CD4-positive, alpha-beta T cell treated with Interleukin-4 for 4 hours (primary cell): ENCODE measurements around the gene UQCR11.

ENCODE experiments used
- DNase-seq: peaks from one replicate; pipeline ENCODE4 v3.0.0-alpha.2; 2020

UQCR11 gene

GRCh38 chr19:1634242-1634937 is 29.1 kb upstream of the UQCR11 start:
- no peak for DNase-seq

GRCh38 chr19:1633269-1633826 is 28.1 kb upstream of the UQCR11 start:
- DNase-seq, result no peak

GRCh38 chr19:1632462-1633268 is 27.4 kb upstream of the UQCR11 start:
- DNase-seq, result no peak

GRCh38 chr19:1631557-1632100 is 26.4 kb upstream of the UQCR11 start:
- no peak for DNase-seq

- no peak for DNase-seq
Observed at GRCh38 chr19:1630811-1631210, 25.5 kb upstream of the UQCR11 start.

GRCh38 chr19:1630012-1630411 is 24.8 kb upstream of the UQCR11 start:
- DNase-seq, result no peak

- DNase-seq, result no peak
Observed at GRCh38 chr19:1629256-1629808, 24.1 kb upstream of the UQCR11 start.

- no peak for DNase-seq
Observed at GRCh38 chr19:1627194-1627593, 21.9 kb upstream of the UQCR11 start.

GRCh38 chr19:1626417-1627010 is 21.3 kb upstream of the UQCR11 start:
- no peak for DNase-seq

- peak; percentile 26 for DNase-seq
Observed at GRCh38 chr19:1624458-1624857, 19.2 kb upstream of the UQCR11 start.

GRCh38 chr19:1622541-1622940 is 17.3 kb upstream of the UQCR11 start:
- no peak for DNase-seq

GRCh38 chr19:1622007-1622406 is 16.7 kb upstream of the UQCR11 start:
- no peak for DNase-seq

- no peak for DNase-seq
Observed at GRCh38 chr19:1621574-1621973, 16.3 kb upstream of the UQCR11 start.

- DNase-seq, result no peak
Observed at GRCh38 chr19:1621021-1621420, 15.8 kb upstream of the UQCR11 start.

- no peak for DNase-seq
Observed at GRCh38 chr19:1620502-1620901, 15.2 kb upstream of the UQCR11 start.

GRCh38 chr19:1619703-1620102 is 14.4 kb upstream of the UQCR11 start:
- DNase-seq, result no peak

- DNase-seq, result no peak
Observed at GRCh38 chr19:1619094-1619439, 13.8 kb upstream of the UQCR11 start.

GRCh38 chr19:1618157-1619093 is 13.2 kb upstream of the UQCR11 start:
- no peak for DNase-seq

- no peak for DNase-seq
Observed at GRCh38 chr19:1616875-1617274, 11.6 kb upstream of the UQCR11 start.

- DNase-seq, result no peak
Observed at GRCh38 chr19:1616396-1616795, 11.1 kb upstream of the UQCR11 start.

GRCh38 chr19:1615156-1615765 is 10.0 kb upstream of the UQCR11 start:
- no peak for DNase-seq
